K562 (cell line): Measurements from ENCODE around the gene NAPEPLD. TPM values are rescaled to one million over a fixed set of nuclear protein-coding genes. Genes with fewer than 3 reads are reported as not detected.

ENCODE experiments used
- ATF3 ChIP-seq, 2 experiments: fragments of 450-650 bp in 1 of 2; sonication (generic) in 1 of 2; formaldehyde crosslinking in 1 of 2; IDR thresholded peaks in 1 of 2; conservative IDR thresholded peaks in 1 of 2; 2 replicates each; pipeline versions ENCODE4 v1.6.1 to v1.8.1; 2016 to 2023; ENCODE audit warnings: mild to moderate bottlenecking in 2 of 2, moderate library complexity in 2 of 2, inconsistent platforms in 1 of 2, missing genetic modification reagents in 1 of 2
- EHMT2 ChIP-seq: fragments of 450-650 bp; IDR thresholded peaks from 2 replicates; pipeline ENCODE4 v1.6.1; 2018; ENCODE audit warnings: antibody characterized with exemption
- GTF2A2 ChIP-seq: IDR thresholded peaks from 2 replicates; pipeline ENCODE4 v1.6.1; 2016; ENCODE audit warnings: mild to moderate bottlenecking, missing genetic modification characterization, missing compliant biosample characterization
- HCFC1 ChIP-seq: IDR thresholded peaks from 2 replicates; pipeline ENCODE4 v1.6.1; 2012; ENCODE audit warnings: low read depth, low read length, improper control_type of control experiment
- HLTF ChIP-seq: fragments of 450-650 bp; IDR thresholded peaks from 2 replicates; pipeline ENCODE4 v1.6.1; 2016
- KLF13 ChIP-seq: fragments of 450-650 bp; IDR thresholded peaks from 2 replicates; pipeline ENCODE4 v1.6.1; 2016; ENCODE audit warnings: missing genetic modification characterization, low read depth, mild to moderate bottlenecking, missing compliant biosample characterization, moderate library complexity, borderline replicate concordance
- PRDM10 ChIP-seq: fragments of 450-650 bp; IDR thresholded peaks from 2 replicates; pipeline ENCODE4 v1.6.1; 2018; ENCODE audit not compliant: partially characterized antibody
- SMAD3 ChIP-seq: fragments of 450-650 bp; formaldehyde crosslinking; conservative IDR thresholded peaks from 2 replicates; pipeline ENCODE4 v1.4.0; 2020; ENCODE audit warnings: mild to moderate bottlenecking
- TAF1 ChIP-seq: IDR thresholded peaks from 2 replicates; pipeline ENCODE4 v1.6.1; 2011; ENCODE audit warnings: mild to moderate bottlenecking, low read length, moderate library complexity; ENCODE audit not compliant: insufficient read depth, control insufficient read depth, severe bottlenecking; ENCODE audit errors: extremely low read depth
- TBL1XR1 ChIP-seq, 2 experiments: IDR thresholded peaks; 2 replicates each; pipeline ENCODE4 v1.6.1; 2012; ENCODE audit warnings: improper control_type of control experiment in 2 of 2, low read length in 2 of 2, mild to moderate bottlenecking in 1 of 2
- ZBTB43 ChIP-seq: sonication (generic); formaldehyde crosslinking; IDR thresholded peaks from 2 replicates; pipeline ENCODE4 v1.8.0; 2023; ENCODE audit warnings: mild to moderate bottlenecking, missing genetic modification reagents
- ZFX ChIP-seq: sonication (generic); formaldehyde crosslinking; IDR thresholded peaks from 2 replicates; pipeline ENCODE4 v1.8.0; 2022; ENCODE audit warnings: mild to moderate bottlenecking, missing genetic modification reagents, moderate library complexity
- ZNF239 ChIP-seq: fragments of 250-450 bp; sonication (Bioruptor Pico); IDR thresholded peaks from 2 replicates; pipeline ENCODE4 v1.4.0; 2020; ENCODE audit warnings: mild to moderate bottlenecking
- ZNF639 ChIP-seq, 2 experiments: fragments of 200-800 bp in 1 of 2; sonication (Bioruptor generic) in 1 of 2; sonication (generic) in 1 of 2; formaldehyde crosslinking in 1 of 2; IDR thresholded peaks in 1 of 2; conservative IDR thresholded peaks in 1 of 2; 2 replicates each; pipeline versions ENCODE4 v1.5.0 to v1.6.1; 2016 to 2020; ENCODE audit warnings: missing compliant biosample characterization in 1 of 2, missing genetic modification characterization in 1 of 2, missing genetic modification reagents in 1 of 2
- polyA plus RNA-seq, 8 experiments: library from polyadenylated mRNA; depleted of rRNA in 4 of 8; stranded (reverse) in 5 of 8; unstranded in 3 of 8; fragments of >200 nt; fragmentation: Nextera tagmentation in 2 of 8; fragmentation: Illumina TruSeq in 1 of 8; extraction: Ambion mirVana in 2 of 8; extraction: Trizol in 1 of 8; gene quantifications; 2 replicates each; pipeline versions ENCODE4 v1.2.1 to v1.2.3, GENCODE V29; 2011 to 2014; ENCODE audit warnings: inconsistent platforms in 1 of 8, missing spikeins in 1 of 8
- total RNA-seq, 7 experiments: library from RNA; depleted of rRNA in 6 of 7; stranded (reverse); fragments of >200 nt in 6 of 7; fragmentation: Illumina TruSeq in 2 of 7; extraction: Trizol in 2 of 7; gene quantifications; 2 replicates each; pipeline versions ENCODE4 v1.2.1 to v1.2.3, GENCODE V29; 2011 to 2021; ENCODE audit warnings: low replicate concordance in 1 of 7
- TF ChIP-seq, protein P1 (sequence below): sonication (generic); formaldehyde crosslinking; IDR thresholded peaks from 2 replicates; pipeline ENCODE4 v1.8.0; 2022; ENCODE audit warnings: mild to moderate bottlenecking, missing genetic modification reagents, borderline replicate concordance

Gene NAPEPLD
- total and polyA plus RNA-seq, 9 of the 15 experiments (the other 6 are each of a cell fraction or from before 2014, with no cell fraction given), result 3.2 to 11.0 (median 7.5) TPM

- TF ChIP-seq ZBTB43 (CRISPR knock-in tag), result no peak
- TF ChIP-seq ATF3 (IDR thresholded peaks at IDR 0.05), result no peak
- peak; percentile 76 for TF ChIP-seq ATF3 (CRISPR knock-in tag; conservative IDR thresholded peaks at IDR 0.05)
- peak; percentile 95 for TF ChIP-seq KLF13 (tag)
- TF ChIP-seq EHMT2, result no peak
- TF ChIP-seq ZNF639 (CRISPR knock-in tag; conservative IDR thresholded peaks at IDR 0.05 in 1 of 2, IDR thresholded peaks at IDR 0.05 in 1 of 2), result peak in 1 of 2 experiments; percentile 100; a peak in 2 of 4 replicates
- no peak for TF ChIP-seq ZNF239 (CRISPR knock-in tag)
- TF ChIP-seq GTF2A2 (tag), result no peak
- TF ChIP-seq HLTF, result peak; percentile 68
- TF ChIP-seq ZFX (CRISPR knock-in tag), result peak; percentile 89
- TF ChIP-seq, protein P1, sequence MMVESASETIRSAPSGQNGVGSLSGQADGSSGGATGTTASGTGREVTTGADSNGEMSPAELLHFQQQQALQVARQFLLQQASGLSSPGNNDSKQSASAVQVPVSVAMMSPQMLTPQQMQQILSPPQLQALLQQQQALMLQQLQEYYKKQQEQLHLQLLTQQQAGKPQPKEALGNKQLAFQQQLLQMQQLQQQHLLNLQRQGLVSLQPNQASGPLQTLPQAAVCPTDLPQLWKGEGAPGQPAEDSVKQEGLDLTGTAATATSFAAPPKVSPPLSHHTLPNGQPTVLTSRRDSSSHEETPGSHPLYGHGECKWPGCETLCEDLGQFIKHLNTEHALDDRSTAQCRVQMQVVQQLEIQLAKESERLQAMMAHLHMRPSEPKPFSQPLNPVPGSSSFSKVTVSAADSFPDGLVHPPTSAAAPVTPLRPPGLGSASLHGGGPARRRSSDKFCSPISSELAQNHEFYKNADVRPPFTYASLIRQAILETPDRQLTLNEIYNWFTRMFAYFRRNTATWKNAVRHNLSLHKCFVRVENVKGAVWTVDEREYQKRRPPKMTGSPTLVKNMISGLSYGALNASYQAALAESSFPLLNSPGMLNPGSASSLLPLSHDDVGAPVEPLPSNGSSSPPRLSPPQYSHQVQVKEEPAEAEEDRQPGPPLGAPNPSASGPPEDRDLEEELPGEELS (CRISPR knock-in tag), result 0 out of 2 replicates have a peak, but pooled peaks have one; percentile 11
- peak; percentile 70 for TF ChIP-seq TAF1
- TF ChIP-seq TBL1XR1 (IDR thresholded peaks at IDR 0.05; ENCODE audit: low read length in 2 of 2), result peak in 1 of 2 experiments; percentile 32; a peak in 1 of 4 replicates
- TF ChIP-seq PRDM10, result peak; percentile 21
- 0 out of 2 replicates have a peak, but pooled peaks have one; percentile 42 for TF ChIP-seq SMAD3 (CRISPR knock-in tag)
- TF ChIP-seq HCFC1, result peak; percentile 58
Measured at GRCh38 chr7:103074519-103075336, 74.2 kb downstream of the NAPEPLD start, which contains the start of the genes ARMC10 and FBXL13 (continued).
